HEK293T (cell line): Measurements from ENCODE around the gene CA10.

ENCODE experiments used
- BHLHE40 ChIP-seq: fragments of 450-650 bp; IDR thresholded peaks from 2 replicates; pipeline ENCODE4 v1.6.1; 2016; ENCODE audit warnings: mild to moderate bottlenecking, moderate library complexity, borderline replicate concordance
- FOXK2 ChIP-seq: fragments of 450-650 bp; IDR thresholded peaks from 2 replicates; pipeline ENCODE4 v1.6.1; 2016; ENCODE audit warnings: mild to moderate bottlenecking
- FOXM1 ChIP-seq: fragments of 450-650 bp; IDR thresholded peaks from 2 replicates; pipeline ENCODE4 v1.6.1; 2017; ENCODE audit warnings: mild to moderate bottlenecking, borderline replicate concordance
- HDGF ChIP-seq: fragments of 450-650 bp; IDR thresholded peaks from 2 replicates; pipeline ENCODE4 v1.6.1; 2017; ENCODE audit warnings: antibody characterized with exemption, borderline replicate concordance
- NFRKB ChIP-seq: fragments of 450-650 bp; IDR thresholded peaks from 2 replicates; pipeline ENCODE4 v1.6.1; 2016; ENCODE audit warnings: mild to moderate bottlenecking, moderate library complexity
- SP1 ChIP-seq: fragments of 450-650 bp; IDR thresholded peaks from 2 replicates; pipeline ENCODE4 v1.6.1; 2017
- SUZ12 ChIP-seq: fragments of 450-650 bp; IDR thresholded peaks from 2 replicates; pipeline ENCODE4 v1.6.1; 2016; ENCODE audit warnings: mild to moderate bottlenecking
- TARDBP ChIP-seq: fragments of 450-650 bp; IDR thresholded peaks from 2 replicates; pipeline ENCODE4 v1.6.1; 2016
- TF ChIP-seq, protein P1 (sequence below): fragments of 450-650 bp; IDR thresholded peaks from 2 replicates; pipeline ENCODE4 v1.6.1; 2016

- TF ChIP-seq HDGF (no peak), SUZ12 (no peak), SP1 (no peak), FOXM1 (no peak), TARDBP (no peak), BHLHE40 (no peak), FOXK2 (no peak), NFRKB (no peak)
- TF ChIP-seq, protein P1, sequence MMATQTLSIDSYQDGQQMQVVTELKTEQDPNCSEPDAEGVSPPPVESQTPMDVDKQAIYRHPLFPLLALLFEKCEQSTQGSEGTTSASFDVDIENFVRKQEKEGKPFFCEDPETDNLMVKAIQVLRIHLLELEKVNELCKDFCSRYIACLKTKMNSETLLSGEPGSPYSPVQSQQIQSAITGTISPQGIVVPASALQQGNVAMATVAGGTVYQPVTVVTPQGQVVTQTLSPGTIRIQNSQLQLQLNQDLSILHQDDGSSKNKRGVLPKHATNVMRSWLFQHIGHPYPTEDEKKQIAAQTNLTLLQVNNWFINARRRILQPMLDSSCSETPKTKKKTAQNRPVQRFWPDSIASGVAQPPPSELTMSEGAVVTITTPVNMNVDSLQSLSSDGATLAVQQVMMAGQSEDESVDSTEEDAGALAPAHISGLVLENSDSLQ, result no peak
Observed at GRCh38 chr17:51921500-51921899, 237.0 kb downstream of the CA10 start.
